A549 (cell line): Measurements from ENCODE around the gene ZNF92. TPM values are rescaled to one million over a fixed set of nuclear protein-coding genes. Genes with fewer than 3 reads are reported as not detected.
"Not testable (repeated sequence)": the region's sequence is repeated elsewhere in the genome, so short reads cannot be mapped to it uniquely, and the experiment has no call there.

Source experiments
- ATAC-seq, 2 experiments: fragments of 200-7000 bp in 1 of 2; fragments of >200 bp in 1 of 2; cut with Nextera tagmentation in 1 of 2; cut with Tn5 transposase in 1 of 2; 3 replicates each; pipeline versions ENCODE4 v1.8.0 to v1.9.1; 2018 to 2020; ENCODE audit warnings: mild to moderate bottlenecking in 1 of 2, moderate library complexity in 1 of 2
- CTCF ChIA-PET: fragments of 300-600 bp; sonication (Branson Sonifier 250); formaldehyde crosslinking; extraction: SDS; loops from one replicate; lab custom pipeline; 2021; ENCODE audit warnings: antibody characterized with exemption, inconsistent platforms; lab: Yijun Ruan, JAX
- POLR2A ChIA-PET: fragments of 350-600 bp; formaldehyde crosslinking; extraction: SDS; loops from one replicate; lab custom pipeline; 2021; ENCODE audit warnings: antibody characterized with exemption, inconsistent platforms; lab: Yijun Ruan, JAX
- DNase-seq, 2 experiments: peaks; one replicate each; pipeline versions ENCODE4 v3.0.0 to v3.0.0-alpha.2; 2011 to 2016; ENCODE audit warnings: low read depth in 1 of 2, low spot score in 1 of 2
- FAIRE-seq: peaks from 2 replicates; lab custom pipeline; 2011; peaks lifted over from hg19 to GRCh38; lab: Jason Lieb, UNC
- H3K27ac ChIP-seq, 2 experiments: fragments of >200 bp; sonication (Bioruptor Twin); formaldehyde crosslinking; 3 replicates each; pipeline ENCODE4 v1.5.1; 2016 to 2017
- H3K4me1 ChIP-seq: fragments of >200 bp; sonication (Bioruptor Twin); formaldehyde crosslinking; 3 replicates; pipeline ENCODE4 v1.6.1; 2016
- H3K4me2 ChIP-seq: fragments of >200 bp; sonication (Bioruptor Twin); formaldehyde crosslinking; 3 replicates; pipeline ENCODE4 v1.6.1; 2016
- H3K4me3 ChIP-seq: fragments of >200 bp; sonication (Bioruptor Twin); formaldehyde crosslinking; 3 replicates; pipeline ENCODE4 v1.5.1; 2016
- H3K9me3 ChIP-seq: fragments of >200 bp; sonication (Bioruptor Twin); formaldehyde crosslinking; 3 replicates; pipeline ENCODE4 v1.6.1; 2016
- BHLHE40 ChIP-seq: IDR thresholded peaks from 2 replicates; pipeline ENCODE4 v1.6.1; 2012; ENCODE audit warnings: low read depth, low read length, inconsistent platforms
- CBX2 ChIP-seq: fragments of 200-600 bp; sonication (generic); IDR thresholded peaks from 2 replicates; pipeline ENCODE4 v1.6.1; 2016; ENCODE audit warnings: low read depth, mild to moderate bottlenecking, borderline replicate concordance
- EHMT2 ChIP-seq: fragments of 200-600 bp; sonication (generic); IDR thresholded peaks from 2 replicates; pipeline ENCODE4 v1.6.1; 2016; ENCODE audit warnings: antibody characterized with exemption, low read depth, mild to moderate bottlenecking, moderate library complexity
- HDAC2 ChIP-seq: fragments of 200-600 bp; sonication (generic); IDR thresholded peaks from 2 replicates; pipeline ENCODE4 v1.6.1; 2016
- HOXB13 ChIP-seq: fragments of 250-450 bp; sonication (Bioruptor Pico); IDR thresholded peaks from 2 replicates; pipeline ENCODE4 v1.5.0; 2020; ENCODE audit warnings: low read depth, mild to moderate bottlenecking, moderate library complexity
- JUN ChIP-seq, 2 experiments: fragments of >200 bp; sonication (Bioruptor Twin); formaldehyde crosslinking; IDR thresholded peaks; 2 replicates in 1 of 2; 3 replicates in 1 of 2; pipeline ENCODE4 v1.6.1; 2016 to 2017
- JUNB ChIP-seq: fragments of >200 bp; sonication (Bioruptor Twin); formaldehyde crosslinking; IDR thresholded peaks from 2 replicates; pipeline ENCODE4 v1.6.1; 2016
- KDM1A ChIP-seq: fragments of 200-600 bp; sonication (generic); IDR thresholded peaks from 2 replicates; pipeline ENCODE4 v1.6.1; 2016; ENCODE audit warnings: low read depth, mild to moderate bottlenecking
- MAFK ChIP-seq: fragments of 450-650 bp; IDR thresholded peaks from 2 replicates; pipeline ENCODE4 v1.6.1; 2014; ENCODE audit not compliant: partially characterized antibody
- MYC ChIP-seq: IDR thresholded peaks from 2 replicates; pipeline ENCODE4 v1.6.1; 2012; ENCODE audit warnings: mild to moderate bottlenecking, inconsistent platforms, low read length, improper control_type of control experiment, borderline replicate concordance
- NPAS2 ChIP-seq: fragments of 250-450 bp; sonication (Bioruptor Pico); IDR thresholded peaks from 2 replicates; pipeline ENCODE4 v1.8.0; 2022; ENCODE audit warnings: mild to moderate bottlenecking, moderate library complexity, borderline replicate concordance
- SMC3 ChIP-seq: fragments of >200 bp; sonication (Bioruptor Twin); formaldehyde crosslinking; IDR thresholded peaks from 3 replicates; pipeline ENCODE4 v1.6.1; 2018; ENCODE audit warnings: inconsistent platforms
- ZNF302 ChIP-seq: fragments of 250-450 bp; sonication (Bioruptor Pico); IDR thresholded peaks from 2 replicates; pipeline ENCODE4 v1.9.0; 2021; ENCODE audit warnings: inconsistent platforms, mild to moderate bottlenecking, moderate library complexity
- ZSCAN20 ChIP-seq: fragments of 250-450 bp; sonication (Bioruptor Pico); IDR thresholded peaks from 2 replicates; pipeline ENCODE4 v1.8.0; 2022; ENCODE audit warnings: mild to moderate bottlenecking, moderate library complexity
- WGBS: methylation state at CpG from one replicate; pipeline ENCODE4 v1.1.6; 2017; ENCODE audit errors: missing lambda C conversion rate; 5-methylcytosine and 5-hydroxymethylcytosine counted together
- polyA plus RNA-seq, 4 experiments: library from polyadenylated mRNA; depleted of rRNA in 3 of 4; stranded (reverse); fragments of >200 nt; fragmentation: RNase III in 1 of 4; extraction: RNeasy Plus Mini Kit Qiagen cat#74134 plus additional on column Dnase treatment in 1 of 4; gene quantifications; 2 replicates in 3 of 4; 3 replicates in 1 of 4; pipeline ENCODE4 v1.2.3, GENCODE V29; 2011 to 2017
- TF ChIP-seq, protein P1 (sequence below): fragments of 250-450 bp; sonication (Bioruptor Pico); IDR thresholded peaks from 2 replicates; pipeline ENCODE4 v1.5.0; 2020; ENCODE audit warnings: low read depth, mild to moderate bottlenecking, moderate library complexity
- TF ChIP-seq, protein P2 (sequence below): fragments of 250-450 bp; sonication (Bioruptor Pico); IDR thresholded peaks from 2 replicates; pipeline ENCODE4 v1.5.0; 2021; ENCODE audit warnings: mild to moderate bottlenecking, moderate library complexity, borderline replicate concordance
- TF ChIP-seq, protein P3 (sequence below): fragments of >200 bp; sonication (Bioruptor Twin); formaldehyde crosslinking; IDR thresholded peaks from 3 replicates; pipeline ENCODE4 v1.6.1; 2016

Gene ZNF92
- polyA plus RNA-seq, 2 of the 4 experiments (the other 2 are of a cell fraction): 6.9 to 7.7 TPM

DNA sequence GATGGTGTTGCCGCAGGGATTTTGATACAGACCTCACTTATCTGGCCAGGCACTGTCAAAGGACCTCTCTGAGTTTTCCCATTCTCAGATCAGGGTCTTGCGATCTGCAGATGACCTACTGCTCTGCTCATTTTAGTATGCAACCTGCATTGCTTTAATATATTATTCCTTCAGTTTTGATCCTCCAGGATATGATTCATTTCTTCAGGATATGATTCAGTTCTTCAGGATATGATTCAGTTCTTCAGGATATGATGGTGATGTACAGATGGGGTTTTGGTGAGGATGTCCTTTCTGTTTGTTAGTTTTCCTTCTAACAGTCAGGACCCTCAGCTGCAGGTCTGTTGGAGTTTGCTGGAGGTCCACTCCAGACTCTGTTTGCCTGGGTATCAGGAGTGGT, 33.1 kb downstream of the ZNF92 start:
- H3K27ac ChIP-seq, H3K4me1 ChIP-seq, FAIRE-seq, H3K4me2 ChIP-seq, ATAC-seq, POLR2A ChIA-PET, H3K4me3 ChIP-seq, DNase-seq: not testable (repeated sequence)
- WGBS: 49% methylated on average over 2 of the region's 2 CpGs
- H3K9me3 ChIP-seq: peaks cover 25% of the 10 kb centered on the region
- CTCF ChIA-PET: interaction anchor here (1.5 kb wide), 1 partner anchor 9 kb away, joined by 3 read pairs; no protein-coding TSS in a partner anchor

DNA sequence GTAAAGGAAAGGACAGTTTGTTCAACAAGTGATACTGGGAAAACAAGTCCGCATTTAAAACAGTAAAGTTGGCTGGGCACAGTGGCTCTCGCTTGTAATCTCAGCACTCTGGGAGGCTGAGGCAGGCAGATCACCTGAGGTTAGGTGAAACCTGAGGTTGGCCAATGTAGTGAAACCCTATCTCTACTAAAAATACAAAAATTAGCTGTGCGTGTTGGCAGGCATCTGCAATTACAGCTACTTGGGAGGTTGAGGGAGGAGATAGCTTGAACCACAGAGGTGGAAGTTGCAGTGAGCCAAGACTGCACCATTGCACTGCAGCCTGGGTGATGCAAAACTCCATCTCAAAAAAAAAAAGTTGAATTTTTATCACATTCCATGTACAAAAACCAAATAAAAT, 35.7 kb downstream of the ZNF92 start:
- Histone ChIP-seq H3K27ac (no peak overlapping the region), H3K4me3 (no peak overlapping the region), H3K4me2 (no peak overlapping the region), H3K9me3 (peaks cover 5% of the 10 kb centered on the region; the same call in 1 of the 3 replicates), H3K4me1 (no peaks in the 10 kb centered on the region)
- WGBS: 31% methylated on average over 3 of the region's 3 CpGs
- no peak for DNase-seq
- no peak for FAIRE-seq
- TF ChIP-seq BHLHE40 (no peak), KDM1A (no peak), NPAS2 (no peak)
- ChIA-PET POLR2A (no interaction called here), CTCF (no interaction called here)
- no peak for ATAC-seq

DNA sequence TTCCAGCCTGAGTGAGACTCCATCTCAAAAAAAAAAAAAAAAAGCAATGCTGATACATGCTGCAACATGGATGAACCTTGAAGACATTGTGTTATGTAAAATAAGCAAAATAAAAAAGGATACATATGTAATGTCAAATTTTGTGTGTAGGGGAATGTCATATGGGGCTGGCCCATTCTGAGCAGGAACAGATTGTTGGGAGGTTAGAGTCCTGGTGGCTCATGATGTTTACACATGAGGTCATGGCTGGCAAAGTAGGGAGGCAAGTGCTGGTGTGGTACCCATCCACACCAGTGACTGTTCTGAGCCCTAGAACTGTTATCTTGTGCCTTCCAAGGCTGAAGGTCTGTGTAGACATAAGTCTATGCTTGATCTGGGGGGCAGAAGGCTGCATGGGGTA, 37.6 kb downstream of the ZNF92 start:
- H3K27ac ChIP-seq: no peak overlapping the region
- H3K4me1 ChIP-seq: no peaks in the 10 kb centered on the region
- no peak for DNase-seq
- POLR2A ChIA-PET: no interaction called here
- H3K9me3 ChIP-seq: peaks cover 3% of the 10 kb centered on the region; the same call in 1 of the 3 replicates
- CTCF ChIA-PET: no interaction called here
- no peak for FAIRE-seq
- no peak for ATAC-seq
- TF ChIP-seq HOXB13 (CRISPR knock-in tag) (no peak), ZSCAN20 (no peak), BHLHE40 (no peak), JUNB (no peak), EHMT2 (no peak), KDM1A (no peak), ZNF302 (CRISPR knock-in tag) (no peak), HDAC2 (no peak), MAFK (no peak), MYC (no peak), SMC3 (no peak), CBX2 (no peak)
- TF ChIP-seq, protein P1, sequence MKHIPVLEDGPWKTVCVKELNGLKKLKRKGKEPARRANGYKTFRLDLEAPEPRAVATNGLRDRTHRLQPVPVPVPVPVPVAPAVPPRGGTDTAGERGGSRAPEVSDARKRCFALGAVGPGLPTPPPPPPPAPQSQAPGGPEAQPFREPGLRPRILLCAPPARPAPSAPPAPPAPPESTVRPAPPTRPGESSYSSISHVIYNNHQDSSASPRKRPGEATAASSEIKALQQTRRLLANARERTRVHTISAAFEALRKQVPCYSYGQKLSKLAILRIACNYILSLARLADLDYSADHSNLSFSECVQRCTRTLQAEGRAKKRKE (CRISPR knock-in tag): no peak
- TF ChIP-seq, protein P2, sequence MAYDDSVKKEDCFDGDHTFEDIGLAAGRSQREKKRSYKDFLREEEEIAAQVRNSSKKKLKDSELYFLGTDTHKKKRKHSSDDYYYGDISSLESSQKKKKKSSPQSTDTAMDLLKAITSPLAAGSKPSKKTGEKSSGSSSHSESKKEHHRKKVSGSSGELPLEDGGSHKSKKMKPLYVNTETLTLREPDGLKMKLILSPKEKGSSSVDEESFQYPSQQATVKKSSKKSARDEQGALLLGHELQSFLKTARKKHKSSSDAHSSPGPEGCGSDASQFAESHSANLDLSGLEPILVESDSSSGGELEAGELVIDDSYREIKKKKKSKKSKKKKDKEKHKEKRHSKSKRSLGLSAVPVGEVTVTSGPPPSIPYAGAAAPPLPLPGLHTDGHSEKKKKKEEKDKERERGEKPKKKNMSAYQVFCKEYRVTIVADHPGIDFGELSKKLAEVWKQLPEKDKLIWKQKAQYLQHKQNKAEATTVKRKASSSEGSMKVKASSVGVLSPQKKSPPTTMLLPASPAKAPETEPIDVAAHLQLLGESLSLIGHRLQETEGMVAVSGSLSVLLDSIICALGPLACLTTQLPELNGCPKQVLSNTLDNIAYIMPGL (CRISPR knock-in tag): no peak
- TF ChIP-seq, protein P3, sequence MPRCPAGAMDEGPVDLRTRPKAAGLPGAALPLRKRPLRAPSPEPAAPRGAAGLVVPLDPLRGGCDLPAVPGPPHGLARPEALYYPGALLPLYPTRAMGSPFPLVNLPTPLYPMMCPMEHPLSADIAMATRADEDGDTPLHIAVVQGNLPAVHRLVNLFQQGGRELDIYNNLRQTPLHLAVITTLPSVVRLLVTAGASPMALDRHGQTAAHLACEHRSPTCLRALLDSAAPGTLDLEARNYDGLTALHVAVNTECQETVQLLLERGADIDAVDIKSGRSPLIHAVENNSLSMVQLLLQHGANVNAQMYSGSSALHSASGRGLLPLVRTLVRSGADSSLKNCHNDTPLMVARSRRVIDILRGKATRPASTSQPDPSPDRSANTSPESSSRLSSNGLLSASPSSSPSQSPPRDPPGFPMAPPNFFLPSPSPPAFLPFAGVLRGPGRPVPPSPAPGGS: no peak
- no peak overlapping the region for H3K4me3 ChIP-seq
- H3K4me2 ChIP-seq: no peak overlapping the region

DNA sequence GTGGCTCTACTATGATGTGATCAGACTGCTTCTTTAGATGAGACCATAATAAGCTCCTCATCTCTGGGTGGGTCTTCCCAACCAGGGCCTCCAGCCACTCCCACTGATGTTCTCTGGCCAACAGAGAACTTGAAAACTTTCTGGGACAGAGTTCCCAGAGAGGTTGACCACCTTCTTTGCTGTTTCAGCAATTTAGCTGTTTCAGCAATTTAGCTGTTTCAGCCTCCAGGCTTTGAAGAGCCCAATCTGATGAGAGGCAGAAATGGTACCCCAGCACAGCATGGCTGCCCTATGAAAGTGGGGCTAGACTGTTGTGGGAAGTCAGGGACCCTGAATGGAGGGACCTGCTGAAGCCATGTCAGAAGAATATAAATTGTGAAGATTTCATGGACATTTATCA, 49.0 kb downstream of the ZNF92 start:
- DNase-seq: no peak
- no peak for ATAC-seq
- CTCF ChIA-PET: interaction anchor here (1.1 kb wide), 1 partner anchor 10 kb away, joined by 3 read pairs; no protein-coding TSS in a partner anchor

DNA sequence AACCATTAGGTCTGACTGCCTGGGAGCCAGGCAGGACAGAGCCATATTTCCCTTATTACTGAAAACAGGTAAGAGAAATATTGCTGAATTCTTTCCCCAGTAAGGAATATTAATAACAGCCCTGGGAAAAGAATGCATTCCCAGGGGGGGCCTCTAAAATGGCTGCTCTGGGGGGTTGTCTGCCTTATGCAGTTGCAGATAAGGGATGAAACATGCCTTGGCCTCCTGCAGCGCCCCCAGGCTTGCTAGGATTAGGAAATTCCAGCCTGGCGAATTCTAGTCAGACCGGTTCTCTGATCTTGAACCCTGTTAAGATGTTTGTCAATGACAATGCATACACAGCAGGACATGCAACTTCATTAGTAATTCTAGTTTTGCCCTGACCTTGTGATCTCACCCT, 49.6 kb downstream of the ZNF92 start:
- 6% methylated on average over 3 of the region's 3 CpGs for WGBS
- H3K4me3 ChIP-seq, H3K4me2 ChIP-seq, H3K27ac ChIP-seq, FAIRE-seq, H3K4me1 ChIP-seq, DNase-seq, POLR2A ChIA-PET, CTCF ChIA-PET, H3K9me3 ChIP-seq, ATAC-seq: not testable (repeated sequence)

More for the DNA sequence above, 49.0 kb downstream of the ZNF92 start:
- no peak overlapping the region for H3K4me2 ChIP-seq
- TF ChIP-seq MAFK: peak; percentile 84
- no peak for TF ChIP-seq JUN (IDR thresholded peaks at IDR 0.05)
- no peaks in the 10 kb centered on the region for H3K4me1 ChIP-seq
- FAIRE-seq: no peak
- no peak overlapping the region for H3K27ac ChIP-seq
- no peaks in the 10 kb centered on the region for H3K9me3 ChIP-seq
- POLR2A ChIA-PET: no interaction called here
- no peak overlapping the region for H3K4me3 ChIP-seq
